ENCODE measurements around the gene PDE4D.

Gene PDE4D

DNA sequence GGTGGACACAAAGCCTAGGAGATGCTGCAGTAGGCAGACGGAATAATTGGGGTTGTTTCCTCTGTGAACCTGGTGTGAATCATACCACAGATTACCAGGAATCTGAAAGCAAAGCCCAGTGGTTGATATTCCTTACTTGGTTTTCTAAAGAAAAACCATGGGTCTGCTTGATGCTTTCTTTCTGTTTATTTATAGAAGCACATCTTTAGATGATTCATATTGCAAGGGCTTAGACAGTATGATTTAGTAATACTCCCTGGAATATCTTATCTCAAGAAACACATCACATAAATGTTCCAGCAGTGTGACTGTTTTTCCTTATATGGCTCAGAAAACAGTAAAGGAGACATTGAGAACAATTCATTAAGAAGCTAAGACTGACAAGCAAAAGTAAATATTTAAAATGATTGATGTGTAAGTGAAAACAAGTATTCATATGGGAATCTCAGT is 687.4 kb downstream of the PDE4D start:
- no peak for DNase-seq (ENCODE audit: extremely low read depth, insufficient read length)
- no peaks in the 10 kb centered on the region for H3K27me3 ChIP-seq (replicated peaks; ENCODE audit: control insufficient read depth, insufficient read depth, low read length)
- TF ChIP-seq, protein P1, sequence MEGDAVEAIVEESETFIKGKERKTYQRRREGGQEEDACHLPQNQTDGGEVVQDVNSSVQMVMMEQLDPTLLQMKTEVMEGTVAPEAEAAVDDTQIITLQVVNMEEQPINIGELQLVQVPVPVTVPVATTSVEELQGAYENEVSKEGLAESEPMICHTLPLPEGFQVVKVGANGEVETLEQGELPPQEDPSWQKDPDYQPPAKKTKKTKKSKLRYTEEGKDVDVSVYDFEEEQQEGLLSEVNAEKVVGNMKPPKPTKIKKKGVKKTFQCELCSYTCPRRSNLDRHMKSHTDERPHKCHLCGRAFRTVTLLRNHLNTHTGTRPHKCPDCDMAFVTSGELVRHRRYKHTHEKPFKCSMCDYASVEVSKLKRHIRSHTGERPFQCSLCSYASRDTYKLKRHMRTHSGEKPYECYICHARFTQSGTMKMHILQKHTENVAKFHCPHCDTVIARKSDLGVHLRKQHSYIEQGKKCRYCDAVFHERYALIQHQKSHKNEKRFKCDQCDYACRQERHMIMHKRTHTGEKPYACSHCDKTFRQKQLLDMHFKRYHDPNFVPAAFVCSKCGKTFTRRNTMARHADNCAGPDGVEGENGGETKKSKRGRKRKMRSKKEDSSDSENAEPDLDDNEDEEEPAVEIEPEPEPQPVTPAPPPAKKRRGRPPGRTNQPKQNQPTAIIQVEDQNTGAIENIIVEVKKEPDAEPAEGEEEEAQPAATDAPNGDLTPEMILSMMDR (IDR thresholded peaks at IDR 0.05; ENCODE audit: insufficient read depth, low read length, poor library complexity, severe bottlenecking) = no peak
- no peak overlapping the region for H3K4me3 ChIP-seq (replicated peaks; ENCODE audit: low read depth, low read length)
- H3K36me3 ChIP-seq (ENCODE audit: control insufficient read depth, insufficient read depth, low read length) = no peaks in the 10 kb centered on the region

- TF ChIP-seq, protein P1 (IDR thresholded peaks at IDR 0.05; ENCODE audit: insufficient read depth, low read length, poor library complexity, severe bottlenecking) = no peak
- no peaks in the 10 kb centered on the region for H3K27me3 ChIP-seq (replicated peaks; ENCODE audit: control insufficient read depth, insufficient read depth, low read length)
- H3K36me3 ChIP-seq (ENCODE audit: control insufficient read depth, insufficient read depth, low read length) = no peaks in the 10 kb centered on the region
- no peak for DNase-seq (ENCODE audit: extremely low read depth, insufficient read length)
- H3K4me3 ChIP-seq (replicated peaks; ENCODE audit: low read depth, low read length) = no peak overlapping the region
Observed at GRCh38 chr5:59204114-59204897, 689.2 kb downstream of the PDE4D start.

GRCh38 chr5:59199868-59200267 is 693.7 kb downstream of the PDE4D start:
- H3K36me3 ChIP-seq (ENCODE audit: control insufficient read depth, insufficient read depth, low read length) = no peaks in the 10 kb centered on the region
- TF ChIP-seq, protein P1 (IDR thresholded peaks at IDR 0.05; ENCODE audit: insufficient read depth, low read length, poor library complexity, severe bottlenecking) = no peak
- H3K27me3 ChIP-seq (replicated peaks; ENCODE audit: control insufficient read depth, insufficient read depth, low read length) = no peaks in the 10 kb centered on the region
- no peak for DNase-seq (ENCODE audit: extremely low read depth, insufficient read length)
- H3K4me3 ChIP-seq (replicated peaks; ENCODE audit: low read depth, low read length) = no peak overlapping the region

DNA sequence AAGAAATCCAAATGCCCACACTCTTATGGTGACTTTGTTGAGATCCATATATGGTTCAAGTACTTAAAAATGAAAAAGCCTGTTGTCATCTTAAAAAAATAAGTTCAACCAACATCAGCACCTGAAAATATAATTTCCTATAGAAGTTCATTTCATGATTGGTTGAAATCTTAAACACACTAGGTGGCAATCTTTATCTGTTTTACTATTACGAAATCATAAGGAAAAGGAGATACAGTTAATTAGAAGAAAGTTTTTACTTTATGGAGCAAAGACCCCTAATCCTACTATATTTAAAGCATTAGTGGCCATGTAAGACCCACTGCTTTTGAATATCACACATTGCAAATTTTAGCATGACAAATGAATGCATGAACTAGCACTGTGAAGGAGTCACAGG is 694.7 kb downstream of the PDE4D start:
- TF ChIP-seq, protein P1 (IDR thresholded peaks at IDR 0.05; ENCODE audit: insufficient read depth, low read length, poor library complexity, severe bottlenecking) = no peak
- no peak for DNase-seq (ENCODE audit: extremely low read depth, insufficient read length)
- Histone ChIP-seq H3K27me3 (replicated peaks; ENCODE audit: control insufficient read depth, insufficient read depth, low read length) (no peaks in the 10 kb centered on the region), H3K4me3 (replicated peaks; ENCODE audit: low read depth, low read length) (no peak overlapping the region), H3K36me3 (ENCODE audit: control insufficient read depth, insufficient read depth, low read length) (no peaks in the 10 kb centered on the region)

- DNase-seq (ENCODE audit: extremely low read depth, insufficient read length) = no peak
- H3K27me3 ChIP-seq (replicated peaks; ENCODE audit: control insufficient read depth, insufficient read depth, low read length) = no peaks in the 10 kb centered on the region
- no peaks in the 10 kb centered on the region for H3K36me3 ChIP-seq (ENCODE audit: control insufficient read depth, insufficient read depth, low read length)
- TF ChIP-seq, protein P1 (IDR thresholded peaks at IDR 0.05; ENCODE audit: insufficient read depth, low read length, poor library complexity, severe bottlenecking) = no peak
- H3K4me3 ChIP-seq (replicated peaks; ENCODE audit: low read depth, low read length) = no peak overlapping the region
Observed at GRCh38 chr5:59198365-59198764, 695.2 kb downstream of the PDE4D start.
